Uterus (tissue), 2 donors: Measurements from ENCODE around the gene TPPP.

Source experiments
- CTCF ChIP-seq, 4 experiments: fragments of 200-600 bp in 2 of 4; fragments of 450-650 bp in 2 of 4; sonication (generic) in 2 of 4; IDR thresholded peaks; one replicate each; pipeline ENCODE4 v1.5.1; 2016 to 2019; ENCODE audit warnings: antibody characterized with exemption in 4 of 4, mild to moderate bottlenecking in 2 of 4, moderate library complexity in 1 of 4
- POLR2A ChIP-seq, 2 donors: fragments of 450-650 bp; IDR thresholded peaks; one replicate each; pipeline ENCODE4 v1.6.1; 2016; ENCODE audit warnings: antibody characterized with exemption in 2 of 2, mild to moderate bottlenecking in 1 of 2, moderate library complexity in 1 of 2

GRCh38 chr5:618450-618849 lies 74.7 kb downstream of the TPPP start:
- TF ChIP-seq CTCF (IDR thresholded peaks at IDR 0.05) = no peak
- no peak for TF ChIP-seq POLR2A (IDR thresholded peaks at IDR 0.05)
